EL (cell line): ENCODE results near the gene ENTHD1.

Experiments
- DNase-seq: peaks from one replicate; pipeline ENCODE4 v3.0.0-alpha.2; 2016

Gene ENTHD1

GRCh38 chr22:39707351-39707750 lies 186.2 kb downstream of the ENTHD1 start:
- DNase-seq, result no peak

GRCh38 chr22:39706376-39707140 lies 187.0 kb downstream of the ENTHD1 start:
- no peak for DNase-seq

GRCh38 chr22:39705386-39705785 lies 188.2 kb downstream of the ENTHD1 start:
- no peak for DNase-seq

DNA sequence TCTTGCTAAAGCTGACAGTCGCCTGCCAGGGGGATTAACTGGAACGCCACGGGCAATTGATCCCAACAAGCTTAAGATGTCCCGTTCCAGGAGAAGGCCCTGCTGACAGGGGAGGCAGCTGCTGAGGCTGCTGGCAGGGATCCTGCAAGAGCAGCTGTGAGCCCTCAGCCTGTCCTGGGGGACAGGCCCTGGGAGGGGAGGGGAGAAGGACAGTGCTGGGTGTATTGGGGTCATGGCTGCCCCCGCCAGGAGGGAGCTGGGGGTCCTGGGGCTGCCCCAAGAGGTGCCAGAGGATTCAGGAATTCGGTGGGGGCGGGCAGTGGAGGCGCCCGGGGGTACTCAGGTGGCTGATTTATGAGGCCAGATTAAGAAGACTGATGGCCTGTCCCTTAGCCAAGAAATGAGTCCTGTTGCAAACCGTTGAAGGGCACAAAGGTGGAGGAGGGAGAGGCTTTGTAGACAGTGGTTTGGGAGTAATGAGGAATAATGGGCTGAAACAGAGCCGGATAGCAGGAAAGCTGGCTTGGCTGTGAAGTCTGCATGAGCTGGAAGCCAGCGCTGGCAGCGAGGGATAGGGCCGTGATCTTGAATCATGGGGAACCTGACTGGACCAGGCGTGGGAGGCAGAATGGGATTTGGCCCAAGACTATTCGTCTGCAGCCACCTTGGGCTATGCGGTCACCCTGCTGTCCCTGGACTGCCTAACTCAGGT lies 189.5 kb downstream of the ENTHD1 start:
- no peak for DNase-seq

DNA sequence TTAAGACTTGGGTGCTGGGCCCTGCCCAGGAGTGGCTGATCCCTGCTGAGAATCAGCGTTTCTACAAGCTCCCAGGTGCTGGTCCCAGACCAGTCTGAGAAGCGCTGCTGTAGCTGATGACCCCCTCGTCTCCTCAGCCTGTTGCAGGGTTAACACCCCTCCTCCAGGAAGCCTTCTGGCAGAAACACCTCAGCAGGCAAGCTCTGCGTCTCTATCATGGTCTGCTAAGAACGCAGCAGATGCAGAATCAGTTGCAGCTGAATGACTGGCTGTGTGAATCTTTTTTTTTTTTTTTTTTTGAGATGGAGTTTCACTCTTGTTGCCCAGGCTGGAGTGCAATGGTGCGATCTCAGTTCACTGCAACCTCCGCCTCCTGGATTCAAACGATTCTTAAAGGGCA lies 190.5 kb downstream of the ENTHD1 start:
- DNase-seq, result no peak

GRCh38 chr22:39700565-39700964 lies 193.0 kb downstream of the ENTHD1 start:
- no peak for DNase-seq

- DNase-seq, result no peak
These were observed 193.8 kb downstream of the ENTHD1 start for GRCh38 chr22:39699631-39700360.

DNA sequence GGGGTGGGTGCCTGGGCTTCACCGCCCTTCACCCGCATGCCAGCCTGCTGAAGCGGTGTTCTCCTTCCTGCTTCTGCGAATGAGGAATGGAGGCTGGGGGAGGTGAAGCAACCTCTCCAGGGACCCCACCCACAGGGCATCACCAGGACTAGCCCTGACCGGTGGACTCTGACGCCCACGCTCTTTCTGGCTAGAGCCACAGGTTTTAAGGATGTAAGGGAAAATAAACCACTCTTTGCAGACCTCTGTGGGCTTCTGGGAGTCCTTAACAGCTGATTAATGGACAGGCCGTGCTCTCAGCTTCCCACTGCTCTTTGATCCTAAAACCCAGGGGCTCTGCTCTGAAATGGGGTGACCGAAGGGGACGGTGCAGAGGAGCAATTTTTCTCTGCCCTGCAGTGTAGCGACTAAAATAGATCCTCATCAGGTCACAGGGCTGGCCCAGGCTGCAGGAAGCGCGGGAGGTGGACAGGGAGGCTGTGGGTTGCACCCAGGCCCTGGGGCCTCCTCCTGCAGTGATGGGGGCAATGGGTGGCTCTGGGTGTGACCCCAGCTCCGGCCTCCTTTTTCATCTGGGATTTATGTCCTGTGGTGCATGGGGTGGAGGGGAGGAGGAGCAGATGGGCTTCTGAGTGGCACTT lies 195.7 kb downstream of the ENTHD1 start:
- DNase-seq, result no peak

- DNase-seq, result no peak
These were observed 199.5 kb downstream of the ENTHD1 start for GRCh38 chr22:39693943-39694500.
